Panc1 (cell line): ENCODE measurements around the gene KRTCAP3.

Source experiments
- POLR2AphosphoS5 ChIP-seq: IDR thresholded peaks from 2 replicates; pipeline ENCODE4 v1.6.1; 2012; ENCODE audit warnings: mild to moderate bottlenecking, low read depth, low read length, moderate library complexity
- SIN3A ChIP-seq: IDR thresholded peaks from 2 replicates; pipeline ENCODE4 v1.6.1; 2012; ENCODE audit warnings: low read depth, mild to moderate bottlenecking, low read length, moderate library complexity, borderline replicate concordance; ENCODE audit not compliant: insufficient read depth
- TCF7L2 ChIP-seq: IDR thresholded peaks from 2 replicates; pipeline ENCODE4 v1.6.1; 2011; ENCODE audit warnings: mild to moderate bottlenecking, low read depth, low read length, inconsistent platforms
- TF ChIP-seq, protein P1 (sequence below): fragments of 450-650 bp; IDR thresholded peaks from 2 replicates; pipeline ENCODE4 v1.5.1; 2017; ENCODE audit warnings: mild to moderate bottlenecking
- TF ChIP-seq, protein P2 (sequence below), 2 experiments: IDR thresholded peaks; 2 replicates each; pipeline ENCODE4 v1.6.1; 2011 to 2012; ENCODE audit warnings: low read depth in 2 of 2, control low read depth in 1 of 2, low read length in 1 of 2, mild to moderate bottlenecking in 1 of 2, moderate library complexity in 1 of 2; ENCODE audit not compliant: insufficient read depth in 1 of 2

DNA sequence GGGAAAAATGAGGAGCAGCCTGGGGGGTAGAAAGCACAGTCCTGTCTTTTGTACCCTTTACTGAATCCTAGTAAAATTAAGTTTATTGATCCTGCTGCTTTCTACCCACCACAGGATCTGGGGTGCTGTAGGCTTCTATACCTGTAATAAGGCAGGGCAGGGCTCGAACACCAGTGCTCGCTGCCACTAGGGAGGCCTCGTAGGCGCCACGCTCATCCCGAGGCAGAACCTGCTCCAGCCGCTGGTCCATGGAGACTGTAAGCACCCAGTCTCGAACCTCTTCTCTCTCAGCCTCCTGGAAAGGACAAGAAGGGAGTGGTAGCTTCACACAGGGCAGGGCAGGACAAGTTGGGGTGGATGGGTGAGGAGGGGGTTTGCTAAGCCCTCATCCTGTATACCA is 3.0 kb downstream of the KRTCAP3 start:
- TF ChIP-seq, protein P1, sequence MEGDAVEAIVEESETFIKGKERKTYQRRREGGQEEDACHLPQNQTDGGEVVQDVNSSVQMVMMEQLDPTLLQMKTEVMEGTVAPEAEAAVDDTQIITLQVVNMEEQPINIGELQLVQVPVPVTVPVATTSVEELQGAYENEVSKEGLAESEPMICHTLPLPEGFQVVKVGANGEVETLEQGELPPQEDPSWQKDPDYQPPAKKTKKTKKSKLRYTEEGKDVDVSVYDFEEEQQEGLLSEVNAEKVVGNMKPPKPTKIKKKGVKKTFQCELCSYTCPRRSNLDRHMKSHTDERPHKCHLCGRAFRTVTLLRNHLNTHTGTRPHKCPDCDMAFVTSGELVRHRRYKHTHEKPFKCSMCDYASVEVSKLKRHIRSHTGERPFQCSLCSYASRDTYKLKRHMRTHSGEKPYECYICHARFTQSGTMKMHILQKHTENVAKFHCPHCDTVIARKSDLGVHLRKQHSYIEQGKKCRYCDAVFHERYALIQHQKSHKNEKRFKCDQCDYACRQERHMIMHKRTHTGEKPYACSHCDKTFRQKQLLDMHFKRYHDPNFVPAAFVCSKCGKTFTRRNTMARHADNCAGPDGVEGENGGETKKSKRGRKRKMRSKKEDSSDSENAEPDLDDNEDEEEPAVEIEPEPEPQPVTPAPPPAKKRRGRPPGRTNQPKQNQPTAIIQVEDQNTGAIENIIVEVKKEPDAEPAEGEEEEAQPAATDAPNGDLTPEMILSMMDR, result no peak
- TF ChIP-seq POLR2AphosphoS5 (no peak), TCF7L2 (no peak), SIN3A (no peak)
- TF ChIP-seq, protein P2, sequence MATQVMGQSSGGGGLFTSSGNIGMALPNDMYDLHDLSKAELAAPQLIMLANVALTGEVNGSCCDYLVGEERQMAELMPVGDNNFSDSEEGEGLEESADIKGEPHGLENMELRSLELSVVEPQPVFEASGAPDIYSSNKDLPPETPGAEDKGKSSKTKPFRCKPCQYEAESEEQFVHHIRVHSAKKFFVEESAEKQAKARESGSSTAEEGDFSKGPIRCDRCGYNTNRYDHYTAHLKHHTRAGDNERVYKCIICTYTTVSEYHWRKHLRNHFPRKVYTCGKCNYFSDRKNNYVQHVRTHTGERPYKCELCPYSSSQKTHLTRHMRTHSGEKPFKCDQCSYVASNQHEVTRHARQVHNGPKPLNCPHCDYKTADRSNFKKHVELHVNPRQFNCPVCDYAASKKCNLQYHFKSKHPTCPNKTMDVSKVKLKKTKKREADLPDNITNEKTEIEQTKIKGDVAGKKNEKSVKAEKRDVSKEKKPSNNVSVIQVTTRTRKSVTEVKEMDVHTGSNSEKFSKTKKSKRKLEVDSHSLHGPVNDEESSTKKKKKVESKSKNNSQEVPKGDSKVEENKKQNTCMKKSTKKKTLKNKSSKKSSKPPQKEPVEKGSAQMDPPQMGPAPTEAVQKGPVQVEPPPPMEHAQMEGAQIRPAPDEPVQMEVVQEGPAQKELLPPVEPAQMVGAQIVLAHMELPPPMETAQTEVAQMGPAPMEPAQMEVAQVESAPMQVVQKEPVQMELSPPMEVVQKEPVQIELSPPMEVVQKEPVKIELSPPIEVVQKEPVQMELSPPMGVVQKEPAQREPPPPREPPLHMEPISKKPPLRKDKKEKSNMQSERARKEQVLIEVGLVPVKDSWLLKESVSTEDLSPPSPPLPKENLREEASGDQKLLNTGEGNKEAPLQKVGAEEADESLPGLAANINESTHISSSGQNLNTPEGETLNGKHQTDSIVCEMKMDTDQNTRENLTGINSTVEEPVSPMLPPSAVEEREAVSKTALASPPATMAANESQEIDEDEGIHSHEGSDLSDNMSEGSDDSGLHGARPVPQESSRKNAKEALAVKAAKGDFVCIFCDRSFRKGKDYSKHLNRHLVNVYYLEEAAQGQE (IDR thresholded peaks at IDR 0.05; ENCODE audit: insufficient read depth in 1 of 2, low read depth in 2 of 2, low read length in 1 of 2), result no peak
